H9 (cell line): ENCODE measurements around the gene LAMB1. TPM values are rescaled to one million over a fixed set of nuclear protein-coding genes. Genes with fewer than 3 reads are reported as not detected.

Experiments
- DNase-seq: peaks from one replicate; pipeline ENCODE4 v3.0.0-alpha.2; 2017
- H2AFZ ChIP-seq: one replicate; pipeline ENCODE4 v1.6.1; 2013; ENCODE audit warnings: mild to moderate bottlenecking, low read length, control low read depth, moderate library complexity
- H2AK5ac ChIP-seq: 2 replicates; pipeline ENCODE4 v1.6.1; 2013; ENCODE audit warnings: low read length, control low read depth, mixed read lengths; ENCODE audit not compliant: insufficient read length
- H2BK120ac ChIP-seq: one replicate; pipeline ENCODE4 v1.6.1; 2013; ENCODE audit warnings: low read depth, mild to moderate bottlenecking, low read length, control low read depth, inconsistent platforms; ENCODE audit not compliant: poor library complexity, severe bottlenecking
- H2BK12ac ChIP-seq: 2 replicates; pipeline ENCODE4 v1.6.1; 2013; ENCODE audit warnings: low read length, control low read depth, mixed read lengths, low read depth; ENCODE audit not compliant: insufficient read length
- H2BK15ac ChIP-seq: 2 replicates; pipeline ENCODE4 v1.6.1; 2013; ENCODE audit warnings: low read depth, low read length, control low read depth
- H2BK20ac ChIP-seq: one replicate; pipeline ENCODE4 v1.6.1; 2013; ENCODE audit warnings: low read depth, mild to moderate bottlenecking, low read length, control low read depth, inconsistent platforms; ENCODE audit not compliant: poor library complexity, severe bottlenecking
- H2BK5ac ChIP-seq: 2 replicates; pipeline ENCODE4 v1.6.1; 2013; ENCODE audit warnings: low read length, control low read depth, mixed read lengths; ENCODE audit not compliant: insufficient read length
- H3K14ac ChIP-seq: 2 replicates; pipeline ENCODE4 v1.6.1; 2013; ENCODE audit warnings: low read length, control low read depth; ENCODE audit not compliant: insufficient read depth
- H3K18ac ChIP-seq: 2 replicates; pipeline ENCODE4 v1.6.1; 2013; ENCODE audit warnings: low read depth, mild to moderate bottlenecking, mixed read lengths, low read length, control low read depth; ENCODE audit not compliant: insufficient read length
- H3K23ac ChIP-seq: 2 replicates; pipeline ENCODE4 v1.6.1; 2013; ENCODE audit warnings: low read length, control low read depth, mixed read lengths, low read depth; ENCODE audit not compliant: insufficient read length
- H3K23me2 ChIP-seq: 2 replicates; pipeline ENCODE4 v1.6.1; 2013; ENCODE audit warnings: low read depth, mild to moderate bottlenecking, mixed read lengths, low read length, control low read depth; ENCODE audit not compliant: insufficient read length, poor library complexity, severe bottlenecking
- H3K27ac ChIP-seq: 2 replicates; pipeline ENCODE4 v1.5.1; 2013; ENCODE audit warnings: low read length, control low read depth, mixed read lengths, low read depth; ENCODE audit not compliant: insufficient read length
- H3K27me3 ChIP-seq: 2 replicates; pipeline ENCODE4 v1.6.1; 2013; ENCODE audit warnings: low read length, control low read depth, inconsistent platforms; ENCODE audit not compliant: insufficient read depth
- H3K4ac ChIP-seq: 2 replicates; pipeline ENCODE4 v1.6.1; 2013; ENCODE audit warnings: low read depth, mild to moderate bottlenecking, control low read depth, inconsistent platforms, low read length, moderate library complexity
- H3K4me1 ChIP-seq: 2 replicates; pipeline ENCODE4 v1.6.1; 2013; ENCODE audit warnings: low read length, control low read depth, inconsistent platforms; ENCODE audit not compliant: insufficient read depth
- H3K4me2 ChIP-seq: 2 replicates; pipeline ENCODE4 v1.6.1; 2013; ENCODE audit warnings: low read length, control low read depth, mixed read lengths; ENCODE audit not compliant: insufficient read length, insufficient read depth
- H3K56ac ChIP-seq: 2 replicates; pipeline ENCODE4 v1.6.1; 2013; ENCODE audit warnings: low read depth, mild to moderate bottlenecking, mixed read lengths, low read length, control low read depth; ENCODE audit not compliant: insufficient read length
- H3K79me1 ChIP-seq: 2 replicates; pipeline ENCODE4 v1.6.1; 2013; ENCODE audit warnings: low read depth, mild to moderate bottlenecking, moderate library complexity, low read length, control low read depth, inconsistent platforms; ENCODE audit not compliant: insufficient read depth, poor library complexity, severe bottlenecking
- H3K79me2 ChIP-seq: 2 replicates; pipeline ENCODE4 v1.6.1; 2013; ENCODE audit warnings: low read length, control low read depth, inconsistent platforms; ENCODE audit not compliant: insufficient read depth
- H3K9ac ChIP-seq: 2 replicates; pipeline ENCODE4 v1.6.1; 2013; ENCODE audit warnings: low read length, control low read depth, mixed read lengths; ENCODE audit not compliant: insufficient read length; ENCODE audit errors: extremely low read depth
- H3K9me3 ChIP-seq: one replicate; pipeline ENCODE4 v1.6.1; 2013; ENCODE audit warnings: low read depth, low read length, inconsistent platforms; ENCODE audit not compliant: control insufficient read depth
- H3T11ph ChIP-seq: one replicate; pipeline ENCODE4 v1.6.1; 2013; ENCODE audit warnings: mild to moderate bottlenecking, low read length, control low read depth, inconsistent platforms
- H4K20me1 ChIP-seq: one replicate; pipeline ENCODE4 v1.6.1; 2013; ENCODE audit not compliant: control insufficient read depth, insufficient read length, insufficient read depth
- H4K5ac ChIP-seq: 2 replicates; pipeline ENCODE4 v1.6.1; 2013; ENCODE audit warnings: low read depth, mild to moderate bottlenecking, mixed read lengths, low read length, control low read depth; ENCODE audit not compliant: insufficient read length
- H4K8ac ChIP-seq: replicated peaks from 2 replicates; pipeline ENCODE4 v1.6.1; 2013; ENCODE audit warnings: low read length, control low read depth, mixed read lengths, low read depth; ENCODE audit not compliant: insufficient read length
- H4K91ac ChIP-seq: 2 replicates; pipeline ENCODE4 v1.6.1; 2013; ENCODE audit warnings: low read depth, mild to moderate bottlenecking, moderate library complexity, mixed read lengths, low read length, control low read depth; ENCODE audit not compliant: insufficient read length
- H3K27ac Mint-ChIP-seq, 3 experiments: 2 replicates in 2 of 3; 3 replicates in 1 of 3; pipeline ENCODE4 v1.8.0; 2020 to 2021; ENCODE audit warnings: mixed read lengths in 3 of 3, mild to moderate bottlenecking in 1 of 3, moderate library complexity in 1 of 3
- H3K27me3 Mint-ChIP-seq: 2 replicates; pipeline ENCODE4 v1.8.0; 2021; ENCODE audit warnings: low read depth, mild to moderate bottlenecking, moderate library complexity, mixed read lengths
- H3K36me3 Mint-ChIP-seq, 3 experiments: 2 replicates in 2 of 3; 3 replicates in 1 of 3; pipeline ENCODE4 v1.8.0; 2020 to 2021; ENCODE audit warnings: low read depth in 3 of 3, mixed read lengths in 3 of 3; ENCODE audit not compliant: insufficient read depth in 1 of 3
- H3K4me1 Mint-ChIP-seq, 2 experiments: 2 replicates each; pipeline ENCODE4 v1.8.0; 2020; ENCODE audit warnings: mixed read lengths in 2 of 2
- H3K4me3 Mint-ChIP-seq, 2 experiments: 2 replicates in 1 of 2; 3 replicates in 1 of 2; pipeline ENCODE4 v1.8.0; 2020 to 2021; ENCODE audit warnings: mild to moderate bottlenecking in 2 of 2, mixed read lengths in 2 of 2, moderate library complexity in 1 of 2
- H3K9me3 Mint-ChIP-seq, 2 experiments: 2 replicates in 1 of 2; 3 replicates in 1 of 2; pipeline ENCODE4 v1.8.0; 2020; ENCODE audit warnings: mild to moderate bottlenecking in 2 of 2, mixed read lengths in 2 of 2, moderate library complexity in 1 of 2
- WGBS: extraction: QIAGEN DNeasy Blood & Tissue Kit; methylation state at CpG from one replicate; pipeline ENCODE4 v1.1.7; 2013; ENCODE audit warnings: missing lambda C conversion rate, low lambda C conversion rate, mixed read lengths; ENCODE audit not compliant: insufficient read length; ENCODE audit errors: extremely low coverage; 5-methylcytosine and 5-hydroxymethylcytosine counted together
- total RNA-seq: library from RNA; stranded (reverse); gene quantifications from 2 replicates; pipeline ENCODE4 v1.2.1, GENCODE V29; 2021
- TF ChIP-seq, protein P1 (sequence below): fragments of 200-600 bp; sonication (generic); conservative IDR thresholded peaks from 3 replicates; pipeline ENCODE4 v1.8.0; 2021; ENCODE audit warnings: antibody characterized with exemption, mild to moderate bottlenecking

LAMB1 gene
- total RNA-seq, 1 experiment from 2014 or later, result 75.8 TPM

DNA sequence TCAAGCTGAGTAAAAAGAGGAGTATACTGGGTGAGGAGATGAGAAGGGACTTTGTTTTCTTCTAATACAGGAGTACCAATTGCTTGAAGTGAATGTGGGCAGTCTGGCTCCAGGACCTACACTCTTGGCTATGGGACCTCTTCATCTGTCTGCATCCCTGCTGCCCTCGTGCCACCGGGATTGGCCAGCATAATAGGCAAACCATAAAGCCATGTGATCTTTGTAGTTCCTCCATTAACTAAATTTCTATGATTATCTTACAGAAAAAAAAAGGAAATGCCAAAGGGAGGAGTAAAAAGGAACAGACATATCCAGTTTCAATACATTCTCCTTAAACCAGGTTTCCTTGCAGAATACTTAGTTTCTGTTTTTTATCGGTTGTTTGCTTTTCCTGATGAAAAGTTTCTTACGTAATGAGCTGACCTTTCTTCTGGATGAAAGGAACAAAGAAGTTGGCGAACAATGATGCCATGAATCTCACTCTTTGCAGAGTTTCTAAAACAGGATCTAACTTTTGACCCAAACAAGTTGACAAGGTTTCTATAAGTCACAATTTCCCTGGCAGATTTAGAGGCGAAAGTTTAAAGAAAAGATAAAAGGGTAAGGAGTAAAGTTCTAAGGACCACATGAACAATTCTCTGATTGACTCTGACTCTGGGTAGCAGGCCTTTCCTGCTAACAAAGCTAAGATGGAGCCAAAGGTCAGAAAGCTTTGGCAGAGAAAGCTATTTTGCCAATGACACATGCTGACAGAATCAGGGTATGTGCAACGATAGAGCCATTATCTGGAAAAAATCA lies 54.1 kb downstream of the LAMB1 start:
- H3K27me3 ChIP-seq, result no peaks in the 10 kb centered on the region; the same call in 1 of the 2 replicates
- H3K4me1 ChIP-seq, result peaks cover 18% of the 10 kb centered on the region
- H3K27ac Mint-ChIP-seq, result no peak overlapping the region
- TF ChIP-seq, protein P1, sequence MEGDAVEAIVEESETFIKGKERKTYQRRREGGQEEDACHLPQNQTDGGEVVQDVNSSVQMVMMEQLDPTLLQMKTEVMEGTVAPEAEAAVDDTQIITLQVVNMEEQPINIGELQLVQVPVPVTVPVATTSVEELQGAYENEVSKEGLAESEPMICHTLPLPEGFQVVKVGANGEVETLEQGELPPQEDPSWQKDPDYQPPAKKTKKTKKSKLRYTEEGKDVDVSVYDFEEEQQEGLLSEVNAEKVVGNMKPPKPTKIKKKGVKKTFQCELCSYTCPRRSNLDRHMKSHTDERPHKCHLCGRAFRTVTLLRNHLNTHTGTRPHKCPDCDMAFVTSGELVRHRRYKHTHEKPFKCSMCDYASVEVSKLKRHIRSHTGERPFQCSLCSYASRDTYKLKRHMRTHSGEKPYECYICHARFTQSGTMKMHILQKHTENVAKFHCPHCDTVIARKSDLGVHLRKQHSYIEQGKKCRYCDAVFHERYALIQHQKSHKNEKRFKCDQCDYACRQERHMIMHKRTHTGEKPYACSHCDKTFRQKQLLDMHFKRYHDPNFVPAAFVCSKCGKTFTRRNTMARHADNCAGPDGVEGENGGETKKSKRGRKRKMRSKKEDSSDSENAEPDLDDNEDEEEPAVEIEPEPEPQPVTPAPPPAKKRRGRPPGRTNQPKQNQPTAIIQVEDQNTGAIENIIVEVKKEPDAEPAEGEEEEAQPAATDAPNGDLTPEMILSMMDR, result no peak
- H3K4ac ChIP-seq, result no peak overlapping the region
- H4K8ac ChIP-seq, result no peak overlapping the region
- H2BK120ac ChIP-seq, result no peak overlapping the region
- H3K79me1 ChIP-seq, result no peaks in the 10 kb centered on the region
- H3K14ac ChIP-seq, result no peak overlapping the region
- H3K18ac ChIP-seq, result no peak overlapping the region
- no peaks in the 10 kb centered on the region for H3K79me2 ChIP-seq
- no peak overlapping the region for H2AFZ ChIP-seq
- H3K23ac ChIP-seq, result no peak overlapping the region
- H4K20me1 ChIP-seq, result no peaks in the 10 kb centered on the region
- H3K9ac ChIP-seq, result no peak overlapping the region
- no peak overlapping the region for H3T11ph ChIP-seq
- no peak overlapping the region for H3K4me2 ChIP-seq
- H2BK12ac ChIP-seq, result no peak overlapping the region
- no peak overlapping the region for H3K56ac ChIP-seq
- no peak overlapping the region for H4K5ac ChIP-seq
- no peaks in the 10 kb centered on the region for H3K9me3 Mint-ChIP-seq
- DNase-seq, result no peak
- H3K4me3 Mint-ChIP-seq, result no peak overlapping the region
- no peak overlapping the region for H2AK5ac ChIP-seq
- no peaks in the 10 kb centered on the region for H3K27me3 Mint-ChIP-seq
- peaks cover 31 to 34% of the 10 kb centered on the region in 2 experiments for H3K4me1 Mint-ChIP-seq
- no peak overlapping the region for H3K27ac ChIP-seq
- H4K91ac ChIP-seq, result no peak overlapping the region
- no peaks in the 10 kb centered on the region for H3K9me3 ChIP-seq
- no peaks in the 10 kb centered on the region for H3K23me2 ChIP-seq
- H3K36me3 Mint-ChIP-seq, result peaks cover 7 to 78% (median 41%) of the 10 kb centered on the region in 3 experiments
- H2BK20ac ChIP-seq, result no peak overlapping the region
- H2BK5ac ChIP-seq, result no peak overlapping the region
- no CpG with 5 or more reads among the region's 7 CpGs for WGBS
- no peak overlapping the region for H2BK15ac ChIP-seq
